Stimulated activated CD4-positive, alpha-beta T cell treated with anti-CD3 and anti-CD28 coated beads, Interleukin-12 subunit alpha, Interleukin-12 subunit beta, amount 100 ng/mL, for 4 hours (primary cell): ENCODE results near the gene TRPC4AP.

Source experiments
- DNase-seq: peaks from one replicate; pipeline ENCODE4 v3.0.0-alpha.2; 2020

Gene TRPC4AP

DNA sequence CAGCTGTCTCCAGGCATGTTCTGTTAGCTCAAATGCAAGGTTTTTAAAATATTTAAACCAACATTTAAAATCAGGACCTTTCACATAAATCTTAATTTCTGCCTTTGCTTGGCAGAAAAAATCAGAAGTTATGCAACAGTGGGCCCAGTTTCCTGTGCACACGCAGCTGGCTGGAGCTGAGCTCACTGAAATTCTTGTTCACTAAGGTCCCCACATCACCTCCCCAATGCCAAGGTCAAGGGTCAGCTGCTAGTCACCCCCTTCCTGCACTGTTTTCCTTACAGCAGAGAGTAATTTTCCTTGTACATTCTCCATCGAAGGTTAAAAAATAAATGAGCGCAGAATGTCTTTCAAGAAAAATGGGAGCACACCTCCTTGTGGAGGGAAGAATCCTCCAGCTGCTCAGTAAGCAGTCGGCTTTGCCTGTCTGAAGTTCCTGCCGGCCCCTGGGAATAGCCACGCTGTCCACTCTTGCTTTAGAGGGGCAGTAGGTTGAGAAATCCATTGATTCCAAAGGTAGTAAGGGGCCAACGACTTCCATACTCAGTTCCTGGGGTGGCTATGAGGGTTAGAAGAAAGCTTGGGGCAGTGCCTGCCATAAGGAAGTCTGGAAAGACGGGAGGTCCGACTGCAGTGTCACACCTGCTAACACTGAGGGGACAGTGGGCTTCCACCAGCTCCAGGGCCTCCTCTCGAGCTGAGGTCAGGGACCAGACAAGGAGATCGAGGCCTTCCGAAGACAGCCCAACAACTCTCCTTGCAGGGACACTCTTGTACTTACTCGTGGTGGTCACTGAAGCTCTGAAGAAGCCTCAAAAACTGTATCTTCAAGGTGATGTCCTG is 80.2 kb downstream of the TRPC4AP start:
- no peak for DNase-seq

DNA sequence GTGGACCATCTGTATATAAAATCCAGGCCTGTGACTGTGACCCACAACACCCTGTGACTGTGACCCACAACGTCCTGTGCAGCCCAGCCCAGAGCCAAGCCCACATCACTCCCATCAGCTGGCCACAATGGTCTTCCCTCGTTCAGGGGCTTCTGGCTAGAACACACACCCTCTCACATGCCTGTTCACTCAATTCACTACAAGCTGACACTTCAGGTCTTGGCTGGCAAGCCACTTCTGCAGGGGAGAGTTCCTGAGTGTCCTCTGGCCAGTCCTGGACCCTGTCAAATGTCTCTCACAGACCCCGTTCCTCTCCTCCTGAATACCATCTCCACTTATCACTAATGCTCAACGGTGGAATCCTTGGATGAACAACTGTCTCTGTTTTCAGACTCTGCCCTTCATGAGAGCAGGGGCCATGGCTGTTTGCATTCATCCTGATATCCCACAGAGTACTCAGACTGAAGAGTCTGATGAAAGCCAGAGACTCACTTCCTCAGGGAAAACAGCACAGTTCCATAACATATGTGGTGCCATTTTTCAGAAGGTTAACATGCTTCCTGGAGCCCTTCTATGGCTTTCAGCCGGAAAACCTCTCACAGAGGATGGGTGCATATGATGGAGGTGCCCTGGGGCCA is 80.9 kb downstream of the TRPC4AP start:
- no peak for DNase-seq

- no peak for DNase-seq
These were observed 82.0 kb downstream of the TRPC4AP start for GRCh38 chr20:35010405-35011192.

DNA sequence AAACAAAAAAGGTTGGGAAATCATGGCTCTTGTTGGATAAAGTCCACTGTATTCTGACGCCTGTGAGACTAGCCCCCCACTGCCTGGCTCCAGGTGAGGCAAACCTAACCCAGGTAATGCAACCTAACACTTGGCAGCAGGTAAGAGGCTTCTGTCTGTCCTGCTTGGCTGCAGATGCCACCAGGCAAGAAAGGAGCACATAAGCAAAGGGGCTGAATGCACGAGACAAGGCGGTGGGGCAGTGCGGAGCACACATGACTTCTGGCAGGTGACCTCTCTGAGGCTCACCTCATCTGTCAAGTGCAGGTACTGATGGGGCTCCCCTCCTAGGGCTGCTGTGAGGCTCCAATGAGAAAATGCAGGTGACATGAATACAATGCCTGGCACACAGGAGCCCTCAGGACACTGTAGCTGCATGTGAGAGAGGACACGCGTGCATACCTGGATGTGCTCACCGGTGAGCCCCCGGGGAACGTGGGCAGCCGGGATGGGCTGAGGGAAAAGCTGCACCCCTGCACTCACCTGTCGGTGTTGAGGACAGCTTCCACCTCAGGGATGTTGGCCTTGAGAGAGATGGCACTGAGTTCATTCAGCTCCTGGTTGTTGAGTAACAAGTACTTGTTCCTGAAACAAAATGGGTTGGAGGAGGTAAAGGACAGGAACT is 82.8 kb downstream of the TRPC4AP start:
- no peak for DNase-seq

GRCh38 chr20:35008411-35009342 is 83.9 kb downstream of the TRPC4AP start:
- no peak for DNase-seq

DNA sequence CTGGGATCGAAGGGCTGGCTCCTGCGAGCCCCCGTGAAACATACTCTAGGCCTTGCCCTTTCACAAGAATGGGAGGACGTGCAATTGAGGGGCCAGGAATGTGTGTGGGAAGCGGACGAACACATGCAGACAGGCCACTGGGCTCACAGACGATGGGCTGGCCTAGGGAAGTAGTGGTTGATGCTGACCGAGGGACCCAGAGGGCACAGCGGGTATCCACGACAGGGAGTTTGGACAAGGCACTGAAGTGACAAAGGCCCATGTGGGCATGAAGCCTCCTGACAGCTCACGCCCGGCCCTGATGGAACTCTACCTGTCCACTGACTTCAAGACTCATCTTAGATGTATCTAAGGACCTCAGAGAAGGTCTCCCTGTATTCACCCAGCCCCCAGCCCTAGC is 84.7 kb downstream of the TRPC4AP start:
- DNase-seq: no peak

GRCh38 chr20:35007413-35007812 is 85.2 kb downstream of the TRPC4AP start:
- DNase-seq: no peak

DNA sequence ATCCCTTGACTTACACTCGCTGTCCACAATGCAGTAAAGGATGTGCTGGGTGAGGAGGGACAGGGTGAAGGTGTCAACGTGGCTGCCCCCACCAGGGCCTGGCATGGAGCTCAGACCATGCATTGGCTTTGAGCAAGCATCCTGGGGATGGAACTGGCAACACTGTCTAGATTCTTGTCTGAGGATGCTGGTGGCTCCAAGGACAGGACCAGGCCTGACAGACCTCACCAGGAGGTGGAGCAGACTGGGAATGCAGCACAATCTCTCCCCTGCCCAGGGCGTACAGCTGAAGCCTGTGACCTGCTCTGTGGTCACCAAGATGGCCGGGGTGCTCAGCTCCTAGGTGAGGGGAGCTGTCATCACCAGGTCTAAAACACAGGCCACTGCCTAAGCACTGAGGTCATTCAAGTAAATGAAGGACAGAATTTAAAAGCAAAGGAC is 86.1 kb downstream of the TRPC4AP start:
- DNase-seq: no peak

- no peak for DNase-seq
These were observed 86.6 kb downstream of the TRPC4AP start for GRCh38 chr20:35006009-35006408.

- DNase-seq: no peak
These were observed 87.1 kb downstream of the TRPC4AP start for GRCh38 chr20:35005463-35005961.

- no peak for DNase-seq
These were observed 87.7 kb downstream of the TRPC4AP start for GRCh38 chr20:35004749-35005462.

DNA sequence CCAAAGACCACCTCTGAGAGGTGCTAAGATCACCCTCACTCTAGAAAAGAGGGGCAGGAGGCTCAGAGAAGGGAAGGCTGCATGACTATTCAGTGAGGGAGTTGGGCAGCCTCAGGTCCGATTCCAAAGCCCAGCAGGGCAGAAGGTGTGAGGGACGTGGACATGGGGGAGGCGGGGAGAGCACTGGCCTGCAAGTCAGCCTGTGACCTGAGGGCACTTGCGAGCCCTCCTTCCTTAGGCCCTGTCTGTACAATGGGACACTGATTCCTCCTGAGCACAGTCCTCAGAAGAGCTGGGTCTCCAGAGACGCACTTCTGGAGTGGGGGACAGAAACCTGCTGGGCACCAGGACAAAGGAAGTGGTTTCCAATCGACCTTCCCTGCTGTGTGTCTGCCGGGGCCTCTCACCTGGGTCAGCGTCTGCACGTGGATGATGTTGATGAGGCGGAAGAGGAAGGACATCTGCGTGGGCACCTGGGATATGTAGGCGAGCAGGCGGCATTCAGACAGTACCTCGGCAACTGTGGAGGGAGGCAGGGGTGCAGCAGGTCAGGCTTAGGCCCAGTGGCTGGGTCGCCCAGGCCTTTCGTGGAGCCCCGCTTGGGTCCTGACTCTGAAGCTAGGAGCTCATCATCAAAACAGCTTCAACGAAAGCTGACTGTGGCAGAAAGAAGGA is 88.4 kb downstream of the TRPC4AP start:
- no peak for DNase-seq

DNA sequence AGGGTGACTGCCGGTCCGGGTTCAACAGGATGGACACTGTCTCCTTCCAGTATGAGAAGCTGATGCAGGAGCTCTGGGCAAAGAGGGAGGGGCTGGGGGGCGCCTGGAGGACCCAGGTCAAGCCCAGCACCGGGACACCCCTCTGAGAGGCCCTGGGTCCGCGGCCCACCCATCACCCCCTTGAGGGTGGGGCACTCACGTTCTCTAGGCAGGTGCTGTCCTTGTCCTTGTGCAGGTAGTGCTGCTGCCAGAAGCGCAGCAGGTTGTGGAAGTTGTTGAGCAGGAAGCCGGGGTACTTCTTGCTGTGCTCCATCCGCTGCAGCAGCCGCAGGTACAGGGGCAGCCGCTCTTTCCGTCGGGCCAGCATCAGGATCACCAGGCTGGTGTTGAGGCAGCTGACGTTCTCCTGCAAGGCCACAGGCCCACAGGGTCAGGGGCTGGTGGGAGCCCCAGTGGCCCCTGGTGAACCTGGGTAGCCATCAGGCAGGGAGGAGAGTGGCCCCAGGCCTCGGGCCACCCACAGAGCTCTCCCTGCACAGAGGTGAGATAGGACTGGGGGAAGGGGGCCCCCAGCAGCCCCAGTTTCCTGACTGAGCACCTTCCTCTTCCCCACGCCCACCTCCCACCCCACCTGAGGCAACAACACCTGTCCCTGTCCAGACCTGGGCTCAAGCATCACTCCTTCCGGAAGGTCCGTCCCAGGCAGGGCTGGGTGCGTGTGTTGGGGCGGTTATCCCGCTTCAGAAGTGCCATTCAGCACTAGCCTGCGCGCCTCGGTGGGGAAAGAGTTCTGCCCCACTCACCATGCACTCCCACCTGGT is 89.2 kb downstream of the TRPC4AP start:
- DNase-seq: no peak

- DNase-seq: no peak
These were observed 90.0 kb downstream of the TRPC4AP start for GRCh38 chr20:35002426-35003210.

- DNase-seq: no peak
These were observed 90.8 kb downstream of the TRPC4AP start for GRCh38 chr20:35001596-35002362.

DNA sequence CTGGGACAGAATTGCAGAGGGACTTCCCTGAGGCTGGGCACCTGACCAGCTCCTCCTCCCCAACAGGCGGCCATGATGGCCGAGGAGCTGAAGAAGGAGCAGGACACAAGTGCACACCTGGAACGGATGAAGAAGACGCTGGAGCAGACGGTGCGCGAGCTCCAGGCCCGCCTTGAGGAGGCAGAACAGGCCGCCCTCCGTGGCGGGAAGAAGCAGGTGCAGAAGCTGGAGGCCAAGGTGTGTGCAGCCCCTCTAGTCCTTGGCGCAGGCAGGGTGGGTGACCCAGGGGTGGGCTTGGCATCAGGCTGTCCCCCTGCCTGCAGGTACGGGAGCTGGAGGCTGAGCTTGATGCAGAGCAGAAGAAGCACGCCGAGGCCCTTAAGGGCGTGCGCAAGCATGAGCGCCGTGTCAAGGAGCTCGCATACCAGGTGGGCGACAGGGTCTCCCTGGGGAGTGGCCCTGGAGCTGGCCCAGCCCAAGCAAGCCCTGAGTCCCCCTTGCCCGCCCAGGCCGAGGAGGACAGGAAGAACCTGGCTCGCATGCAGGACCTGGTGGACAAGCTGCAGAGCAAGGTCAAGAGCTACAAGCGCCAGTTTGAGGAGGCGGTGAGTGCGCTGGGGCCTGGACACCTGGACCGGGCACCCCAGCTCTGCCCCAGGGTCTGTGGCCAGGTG is 91.5 kb downstream of the TRPC4AP start:
- DNase-seq: no peak

DNA sequence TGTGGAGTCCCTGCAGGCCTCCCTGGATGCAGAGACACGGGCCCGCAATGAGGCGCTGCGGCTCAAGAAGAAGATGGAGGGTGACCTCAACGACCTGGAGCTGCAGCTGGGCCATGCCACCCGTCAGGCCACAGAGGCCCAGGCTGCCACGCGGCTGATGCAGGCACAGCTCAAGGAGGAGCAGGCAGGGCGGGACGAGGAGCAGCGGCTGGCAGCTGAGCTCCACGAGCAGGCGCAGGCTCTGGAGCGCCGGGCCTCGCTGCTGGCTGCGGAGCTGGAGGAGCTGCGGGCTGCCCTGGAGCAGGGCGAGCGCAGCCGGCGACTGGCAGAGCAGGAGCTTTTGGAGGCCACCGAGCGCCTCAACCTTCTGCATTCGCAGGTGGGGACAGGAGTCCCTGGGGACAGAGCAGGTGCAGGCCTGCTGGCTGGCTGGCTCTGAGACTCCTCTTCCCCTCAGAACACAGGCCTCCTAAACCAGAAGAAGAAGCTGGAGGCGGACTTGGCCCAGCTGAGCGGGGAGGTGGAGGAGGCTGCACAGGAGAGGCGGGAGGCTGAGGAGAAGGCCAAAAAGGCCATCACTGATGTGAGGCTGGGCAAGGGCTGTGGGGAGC is 92.2 kb downstream of the TRPC4AP start:
- DNase-seq: no peak
